ENCODE data around the gene CEL.
"Not testable (repeated sequence)": the region's sequence is repeated elsewhere in the genome, so short reads cannot be mapped to it uniquely, and the experiment has no call there.

Gene CEL

GRCh38 chr9:133040892-133041479 is 20.8 kb upstream of the CEL start:
- not testable (repeated sequence) for DNase-seq (ENCODE audit: insufficient read length, low spot score); FAIRE-seq

GRCh38 chr9:133041958-133042357 is 19.8 kb upstream of the CEL start:
- TF ChIP-seq CTCF (IDR thresholded peaks at IDR 0.05; ENCODE audit: insufficient read depth, missing control alignments): no peak
- FAIRE-seq (no peak), DNase-seq (ENCODE audit: insufficient read length, low spot score) (no peak)

More at GRCh38 chr9:133040892-133041479, 20.8 kb upstream of the CEL start:
- TF ChIP-seq CTCF (IDR thresholded peaks at IDR 0.05; ENCODE audit: insufficient read depth, missing control alignments): peak; percentile 44

GRCh38 chr9:133042676-133043075 is 19.1 kb upstream of the CEL start:
- no peak for TF ChIP-seq CTCF (IDR thresholded peaks at IDR 0.05; ENCODE audit: insufficient read depth, missing control alignments)
- no peak for FAIRE-seq
- no peak for DNase-seq (ENCODE audit: insufficient read length, low spot score)

- no peak for TF ChIP-seq CTCF (IDR thresholded peaks at IDR 0.05; ENCODE audit: insufficient read depth, missing control alignments)
- DNase-seq (ENCODE audit: insufficient read length, low spot score) (no peak), FAIRE-seq (no peak)
Measured at GRCh38 chr9:133043449-133044035, 18.2 kb upstream of the CEL start.

- no peak for TF ChIP-seq CTCF (IDR thresholded peaks at IDR 0.05; ENCODE audit: insufficient read depth, missing control alignments)
- FAIRE-seq: no peak
- DNase-seq (ENCODE audit: insufficient read length, low spot score): no peak
Measured at GRCh38 chr9:133044125-133044524, 17.7 kb upstream of the CEL start.

- no peak for FAIRE-seq
- DNase-seq (ENCODE audit: insufficient read length, low spot score): no peak
- no peak for TF ChIP-seq CTCF (IDR thresholded peaks at IDR 0.05; ENCODE audit: insufficient read depth, missing control alignments)
Measured at GRCh38 chr9:133044661-133045060, 17.1 kb upstream of the CEL start.

- FAIRE-seq (no peak), DNase-seq (ENCODE audit: insufficient read length, low spot score) (no peak)
- TF ChIP-seq CTCF (IDR thresholded peaks at IDR 0.05; ENCODE audit: insufficient read depth, missing control alignments): no peak
Measured at GRCh38 chr9:133045132-133045531, 16.6 kb upstream of the CEL start.
